Coronary artery (tissue), 2 donors: Measurements from ENCODE around the gene ZNF264.

ENCODE experiments used
- DNase-seq: peaks from one replicate; pipeline ENCODE4 v3.0.0-alpha.2; 2017; ENCODE audit warnings: low spot score
- H3K27ac ChIP-seq, 2 donors: fragments of 200-600 bp; sonication (generic); one replicate each; pipeline ENCODE4 v1.5.1; 2016 to 2019
- H3K4me3 ChIP-seq: fragments of 200-600 bp; sonication (generic); 2 replicates; pipeline ENCODE4 v1.5.1; 2016; ENCODE audit warnings: mild to moderate bottlenecking, moderate library complexity
- TF ChIP-seq, protein P1 (sequence below): fragments of 200-600 bp; sonication (generic); IDR thresholded peaks from one replicate; pipeline ENCODE4 v1.5.1; 2019; ENCODE audit warnings: antibody characterized with exemption

Gene ZNF264

DNA sequence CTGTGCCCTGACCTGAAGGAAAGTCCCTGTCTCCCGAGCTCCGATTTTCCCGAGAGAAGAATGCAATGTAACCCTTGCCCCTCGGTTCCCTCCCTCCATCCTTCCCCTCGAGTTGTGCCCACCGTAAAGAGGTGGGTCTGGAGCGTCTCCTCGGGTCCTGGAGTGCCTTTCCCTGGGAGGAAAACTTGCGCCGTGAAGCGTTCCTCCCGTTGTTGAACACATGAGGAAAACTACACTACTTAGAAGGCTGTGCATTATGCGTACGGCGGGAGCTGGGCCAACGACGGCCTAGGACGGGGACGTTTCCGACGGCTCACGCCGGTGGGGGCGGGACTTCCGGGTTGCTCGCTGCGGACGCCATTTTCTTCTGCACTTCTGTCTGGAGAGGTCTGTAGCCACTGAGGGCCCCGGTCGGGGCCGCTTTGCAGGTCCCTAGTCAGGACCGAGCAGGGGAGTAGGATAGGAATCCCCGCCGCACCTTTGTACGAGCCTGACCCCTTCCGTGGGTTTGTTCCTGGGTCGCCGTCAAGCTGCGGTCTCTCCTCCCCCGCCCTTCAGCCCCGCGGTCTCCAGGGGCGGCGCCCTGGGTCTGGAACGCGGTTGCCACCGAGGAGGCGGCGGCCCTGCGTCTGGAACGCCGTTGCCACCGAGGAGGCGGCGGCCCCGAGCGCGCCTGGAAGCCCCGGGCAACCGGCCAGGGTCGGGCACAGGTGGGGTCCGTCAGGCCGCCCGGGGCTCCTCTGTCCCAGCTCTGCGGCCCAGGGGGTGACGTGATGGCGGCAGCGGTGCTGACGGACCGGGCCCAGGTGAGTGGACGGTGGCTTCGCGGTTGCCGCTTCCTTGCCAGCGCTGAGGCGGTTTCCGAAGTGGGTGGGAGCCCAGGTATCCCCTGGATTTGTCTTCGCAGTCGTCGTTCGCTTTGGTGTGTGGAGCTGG is at the start of gene ZNF264:
Gene ZNF264, plus strand, starts transcription at position 360 of the 936 bp plus-strand sequence. Its CDS starts 414 bp downstream, at position 774.
- peak within 1 kb of the TSS; percentile 78 to 86 for H3K27ac ChIP-seq
- peak within 1 kb of the TSS; percentile 87 for H3K4me3 ChIP-seq
- DNase-seq: peak; percentile 90
- TF ChIP-seq, protein P1, sequence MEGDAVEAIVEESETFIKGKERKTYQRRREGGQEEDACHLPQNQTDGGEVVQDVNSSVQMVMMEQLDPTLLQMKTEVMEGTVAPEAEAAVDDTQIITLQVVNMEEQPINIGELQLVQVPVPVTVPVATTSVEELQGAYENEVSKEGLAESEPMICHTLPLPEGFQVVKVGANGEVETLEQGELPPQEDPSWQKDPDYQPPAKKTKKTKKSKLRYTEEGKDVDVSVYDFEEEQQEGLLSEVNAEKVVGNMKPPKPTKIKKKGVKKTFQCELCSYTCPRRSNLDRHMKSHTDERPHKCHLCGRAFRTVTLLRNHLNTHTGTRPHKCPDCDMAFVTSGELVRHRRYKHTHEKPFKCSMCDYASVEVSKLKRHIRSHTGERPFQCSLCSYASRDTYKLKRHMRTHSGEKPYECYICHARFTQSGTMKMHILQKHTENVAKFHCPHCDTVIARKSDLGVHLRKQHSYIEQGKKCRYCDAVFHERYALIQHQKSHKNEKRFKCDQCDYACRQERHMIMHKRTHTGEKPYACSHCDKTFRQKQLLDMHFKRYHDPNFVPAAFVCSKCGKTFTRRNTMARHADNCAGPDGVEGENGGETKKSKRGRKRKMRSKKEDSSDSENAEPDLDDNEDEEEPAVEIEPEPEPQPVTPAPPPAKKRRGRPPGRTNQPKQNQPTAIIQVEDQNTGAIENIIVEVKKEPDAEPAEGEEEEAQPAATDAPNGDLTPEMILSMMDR: no peak

DNA sequence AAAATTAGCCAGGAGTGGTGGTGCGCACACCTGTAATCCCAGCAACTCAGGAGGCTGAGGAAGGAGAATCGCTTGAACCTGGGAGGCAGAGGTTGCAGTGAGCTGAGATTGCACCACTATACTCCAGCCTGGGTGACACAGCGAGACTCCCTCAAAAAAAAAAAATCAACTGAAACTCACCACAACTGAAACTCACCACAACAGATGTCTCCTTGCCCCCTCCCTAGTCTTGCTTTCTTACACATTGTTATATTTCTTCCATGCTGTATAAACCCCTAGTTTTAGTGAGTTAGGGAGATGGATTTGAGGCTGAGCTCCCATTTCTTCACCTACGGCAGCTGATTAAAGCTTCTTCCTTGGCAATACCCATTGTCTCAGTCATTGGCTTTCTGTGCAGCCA is 49.6 kb upstream of the ZNF264 start:
- TF ChIP-seq, protein P1: no peak
- H3K4me3 ChIP-seq: no peak overlapping the region
- no peak for DNase-seq
- H3K27ac ChIP-seq: no peak overlapping the region

GRCh38 chr19:57152921-57153320 is 38.4 kb upstream of the ZNF264 start:
- DNase-seq: no peak
- H3K27ac ChIP-seq: no peak overlapping the region

DNA sequence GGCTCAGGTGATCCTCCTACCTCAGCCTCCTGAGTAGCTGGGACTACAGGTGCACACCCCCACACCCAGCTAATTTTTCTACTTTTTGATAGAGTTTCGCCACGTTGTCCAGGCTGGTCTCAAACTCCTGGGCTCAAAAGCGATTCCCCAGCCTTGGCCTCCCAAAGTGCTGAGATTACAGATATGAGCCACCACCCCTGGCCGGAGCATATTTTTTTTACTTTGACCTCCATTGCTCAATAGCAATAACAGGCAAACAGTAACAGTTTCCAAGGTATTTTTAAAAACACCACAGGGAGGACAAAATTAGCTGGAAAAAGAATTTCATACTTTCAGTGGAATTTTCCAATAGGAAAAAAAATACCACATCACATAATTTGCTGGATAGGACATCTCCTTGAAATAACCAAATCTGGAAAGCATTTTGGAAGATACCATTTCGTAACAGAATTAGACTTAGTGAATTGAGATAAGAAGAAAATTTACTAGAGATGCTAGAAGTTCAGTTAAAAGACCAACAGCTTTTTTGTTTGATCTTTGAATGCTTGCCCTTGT is 29.2 kb upstream of the ZNF264 start:
- Histone ChIP-seq H3K27ac (peak overlapping the region; percentile 37 to 82), H3K4me3 (no peak overlapping the region)
- no peak for DNase-seq
- TF ChIP-seq, protein P1: no peak

More at GRCh38 chr19:57152921-57153320, 38.4 kb upstream of the ZNF264 start:
- H3K4me3 ChIP-seq: no peak overlapping the region
- TF ChIP-seq, protein P1: no peak

GRCh38 chr19:57165846-57166245 is 25.5 kb upstream of the ZNF264 start:
- H3K27ac ChIP-seq: no peak overlapping the region
- TF ChIP-seq, protein P1: no peak
- DNase-seq: no peak
- H3K4me3 ChIP-seq: no peak overlapping the region

- Histone ChIP-seq H3K4me3 (no peak within 1 kb of the TSS), H3K27ac (peak within 1 kb of the TSS in 1 of 2 donors; percentile 29)
- TF ChIP-seq, protein P1: no peak
- DNase-seq: no peak
Measured at GRCh38 chr19:57167385-57167784, 23.9 kb upstream of the ZNF264 start, which contains the start of gene DUXA. TSS of gene DUXA (minus strand) at chr19:57167485. CDS start at chr19:57167443, 42 bp downstream.
